ENCODE results near the gene ST8SIA2. TPM values are rescaled to one million over a fixed set of nuclear protein-coding genes. Genes with fewer than 3 reads are reported as not detected.

ST8SIA2 gene
- polyA plus RNA-seq, 4 donors = 5.0 to 6.0 (median 5.4) TPM

DNA sequence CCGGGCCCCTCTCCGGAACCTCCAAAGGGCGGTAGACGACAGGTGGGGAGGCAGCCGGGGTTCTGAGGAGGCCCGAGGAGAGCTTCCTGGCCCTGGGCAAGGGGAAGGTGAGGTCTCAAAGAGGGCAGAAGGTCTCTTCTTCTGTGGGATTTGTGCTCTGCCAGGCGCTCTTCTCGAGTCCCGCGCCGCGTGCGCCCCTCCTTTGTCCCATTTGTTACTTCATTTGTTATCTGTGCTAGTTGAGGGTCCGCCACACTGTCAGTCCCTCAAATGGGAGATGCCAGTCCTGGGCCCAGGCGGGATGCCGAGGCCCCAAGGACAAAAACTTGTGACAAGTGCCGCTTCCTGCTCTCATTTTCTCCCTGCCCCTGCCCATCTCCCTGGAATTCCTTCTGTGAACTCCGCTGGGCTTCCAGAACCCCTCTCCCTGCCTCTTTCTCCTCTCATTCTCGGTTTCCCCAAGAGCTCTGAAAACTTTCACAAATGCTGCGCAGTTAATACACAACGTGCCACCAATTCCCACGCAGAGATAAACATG, 1.5 kb downstream of the ST8SIA2 start:
- DNase-seq (ENCODE audit: low read depth in 4 of 4, low spot score in 3 of 4) = no peak

DNA sequence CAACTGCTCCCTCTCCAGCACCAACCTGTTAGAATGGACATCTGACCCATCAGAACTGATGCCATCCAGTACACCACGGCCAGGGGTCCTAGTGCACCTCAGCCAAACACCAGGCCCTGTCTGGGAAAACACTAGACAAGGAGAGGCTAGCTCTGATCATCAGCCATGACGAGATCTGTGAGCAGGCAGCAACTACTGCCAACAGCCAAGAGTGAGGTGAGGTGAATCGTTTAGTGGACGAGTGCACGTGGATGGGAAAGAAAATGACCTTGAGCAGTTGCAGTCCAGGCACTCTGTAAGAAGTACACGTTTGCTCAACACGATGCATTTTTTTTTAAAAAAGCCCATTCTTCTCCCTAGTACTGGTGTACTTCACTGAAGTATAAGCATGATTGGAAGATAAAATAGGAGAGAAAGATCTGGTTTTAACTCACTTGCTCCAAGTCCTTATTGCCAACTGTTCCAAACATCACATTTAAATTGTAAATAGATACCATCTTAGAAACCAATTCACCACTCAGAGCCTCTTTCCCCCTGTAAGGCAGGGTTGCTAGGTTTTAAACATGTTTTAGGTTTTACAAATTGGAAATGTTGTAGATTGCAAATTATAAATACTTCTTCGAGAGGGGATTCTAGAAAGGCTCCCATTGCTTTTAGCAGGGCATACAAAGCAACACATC, 5.7 kb downstream of the ST8SIA2 start:
- DNase-seq (ENCODE audit: low read depth in 4 of 4, low spot score in 3 of 4) = no peak

DNA sequence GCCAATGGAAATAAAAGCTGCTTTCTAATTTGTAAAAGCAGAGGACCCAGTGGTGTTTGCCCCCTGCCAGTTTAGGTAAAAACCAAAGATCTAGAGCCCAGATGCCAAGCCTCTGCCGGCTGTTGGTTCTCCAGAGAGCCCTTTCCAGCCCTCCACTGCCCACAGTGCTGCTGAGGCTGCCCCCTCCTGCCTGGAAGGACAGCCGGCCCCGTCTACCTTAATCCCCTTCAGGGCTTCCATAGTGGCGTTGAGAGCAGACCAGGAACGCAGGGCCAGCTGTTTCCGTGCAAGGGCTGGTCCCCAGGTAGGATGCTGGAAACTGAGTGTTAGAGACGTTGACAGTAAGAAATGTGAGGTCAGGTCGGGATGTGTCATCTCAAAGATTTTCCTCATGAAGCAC, 6.9 kb downstream of the ST8SIA2 start:
- no peak for DNase-seq (ENCODE audit: low read depth in 4 of 4, low spot score in 3 of 4)

DNA sequence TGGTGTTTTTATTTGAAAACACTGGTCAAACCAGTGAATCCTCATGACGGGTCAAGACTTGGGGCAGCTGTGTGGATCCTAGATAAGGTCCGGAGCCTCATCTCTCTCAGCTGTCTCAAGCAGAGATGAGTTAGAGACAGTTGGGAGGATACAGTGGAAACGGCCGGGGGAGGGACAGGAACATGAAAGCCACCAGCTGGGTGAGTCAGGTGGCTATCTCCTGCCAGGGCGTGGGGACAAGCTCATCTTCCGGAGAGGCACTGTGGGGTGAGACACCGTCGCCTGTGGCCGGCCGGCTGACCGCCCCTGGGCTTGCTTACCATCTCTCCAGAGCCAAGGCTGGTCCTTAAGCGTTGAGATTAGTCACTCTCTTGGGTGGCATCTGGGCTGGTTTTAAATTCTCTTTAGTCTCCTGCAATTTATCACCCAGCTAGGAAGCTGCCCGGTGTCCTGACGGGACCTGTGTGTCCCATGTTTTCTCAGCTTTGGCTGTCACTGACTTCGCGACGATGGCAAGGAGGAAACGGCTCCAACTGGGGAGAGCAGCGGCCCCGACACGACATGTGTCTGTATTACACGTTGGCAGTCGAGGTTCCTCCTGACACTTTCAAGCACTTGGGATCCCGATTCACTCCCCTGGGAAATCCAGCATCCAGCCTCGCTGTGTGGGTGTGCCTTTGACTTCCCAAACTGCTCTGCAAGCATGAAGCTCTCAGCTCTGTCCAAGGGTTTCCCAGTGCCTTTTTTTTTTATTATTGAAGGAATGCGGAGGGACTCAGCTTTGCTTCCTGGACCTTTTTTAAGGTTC, 7.5 kb downstream of the ST8SIA2 start:
- no peak for DNase-seq (ENCODE audit: low read depth in 4 of 4, low spot score in 3 of 4)

DNA sequence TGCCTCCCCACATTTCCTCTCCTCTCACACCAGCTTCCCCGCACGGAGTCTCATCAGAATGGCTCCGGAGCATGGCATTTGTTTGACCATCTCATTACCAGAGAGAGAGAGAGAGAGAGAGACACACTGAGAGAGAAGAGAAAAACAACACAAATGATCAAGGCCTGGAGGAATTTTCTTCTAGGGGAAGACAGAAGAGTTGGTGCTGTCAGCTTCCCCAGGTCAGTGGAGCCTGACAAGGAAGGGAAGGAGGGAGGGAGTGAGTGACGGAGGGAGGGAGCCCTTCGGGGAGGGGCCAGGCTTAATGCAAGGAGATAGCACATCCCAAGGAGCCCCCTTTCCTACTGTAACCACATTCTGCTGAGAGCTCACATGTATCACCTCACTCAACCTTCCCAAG, 9.1 kb downstream of the ST8SIA2 start:
- DNase-seq (ENCODE audit: low read depth in 4 of 4, low spot score in 3 of 4) = no peak

DNA sequence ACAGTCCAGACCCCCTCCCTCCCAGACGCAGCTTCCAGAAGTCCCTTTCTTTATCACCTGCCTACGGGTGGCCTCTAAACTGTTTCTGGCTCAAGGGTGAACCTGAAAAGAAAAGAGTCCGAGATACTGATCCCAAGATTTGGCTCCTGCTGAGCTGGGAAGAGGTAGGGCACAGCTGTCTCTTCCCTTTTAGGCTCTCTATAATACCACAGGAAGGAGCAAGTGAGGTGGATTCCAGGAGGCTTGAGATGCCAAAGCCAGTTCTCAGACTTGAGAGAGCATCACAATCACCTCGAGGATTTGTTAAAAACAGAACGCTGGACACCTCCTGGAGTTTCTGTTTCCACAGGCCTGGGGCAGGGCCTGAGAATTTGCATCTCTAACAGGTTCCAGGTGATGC, 12.3 kb downstream of the ST8SIA2 start:
- no peak for DNase-seq (ENCODE audit: low read depth in 4 of 4, low spot score in 3 of 4)

DNA sequence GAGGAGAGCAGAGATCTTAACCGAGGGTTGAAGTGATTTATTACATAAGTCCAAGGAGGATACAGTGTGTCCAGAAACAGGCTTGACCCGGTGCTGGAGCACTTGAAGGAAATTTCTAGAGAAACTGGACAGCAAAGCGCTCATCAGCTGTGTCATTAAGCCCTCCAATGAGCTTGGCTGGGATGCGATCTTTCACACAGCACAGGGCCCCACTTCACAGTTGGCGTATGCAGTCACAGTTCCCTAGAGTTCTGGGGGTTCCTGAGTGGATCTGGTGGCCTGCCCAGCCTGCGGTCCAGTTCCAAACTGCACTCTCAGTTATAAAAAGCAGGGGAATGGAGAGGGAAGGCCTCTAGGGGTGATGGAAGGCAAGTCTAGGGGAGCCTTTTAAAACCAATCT, 13.6 kb downstream of the ST8SIA2 start:
- no peak for DNase-seq (ENCODE audit: low read depth in 4 of 4, low spot score in 3 of 4)

DNA sequence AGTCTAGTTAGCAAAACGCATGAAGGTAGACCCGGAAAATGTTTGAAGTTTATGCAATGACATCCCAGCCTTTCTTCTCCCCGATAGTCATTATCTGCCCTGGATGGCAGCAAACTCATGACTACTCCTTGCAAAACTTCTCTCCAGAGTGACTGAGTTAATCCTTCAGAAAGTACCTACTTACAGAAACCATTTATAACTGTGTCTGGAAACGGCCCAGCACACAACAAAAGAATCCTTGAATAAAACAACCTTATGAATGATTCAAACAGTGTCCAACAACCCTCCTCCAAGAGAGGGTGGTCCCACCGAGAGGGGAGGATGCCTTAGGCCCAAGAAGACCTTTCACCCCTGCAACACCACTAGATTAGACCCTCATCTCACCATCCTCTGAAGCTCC, 14.2 kb downstream of the ST8SIA2 start:
- no peak for DNase-seq (ENCODE audit: low read depth in 4 of 4, low spot score in 3 of 4)

DNA sequence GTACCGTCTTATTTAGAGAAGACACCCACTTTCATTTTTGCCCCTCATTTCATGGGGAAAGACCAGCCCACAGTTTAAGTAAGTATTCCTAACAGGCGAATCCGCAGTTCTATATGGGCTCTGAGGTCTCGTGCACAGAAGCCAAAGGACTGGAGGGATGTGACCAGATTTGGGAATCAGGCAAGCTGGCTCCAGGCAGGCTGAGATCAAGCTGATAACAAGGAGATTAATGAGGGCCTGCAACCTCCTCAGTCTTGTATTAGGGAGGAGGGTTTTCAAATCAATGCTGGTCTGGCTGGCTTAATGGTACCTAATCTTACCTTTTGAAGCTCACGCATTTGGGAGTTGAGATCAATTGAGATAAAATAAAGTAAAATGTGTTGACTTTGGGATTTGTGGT, 15.3 kb downstream of the ST8SIA2 start:
- DNase-seq (ENCODE audit: low read depth in 4 of 4, low spot score in 3 of 4) = no peak

DNA sequence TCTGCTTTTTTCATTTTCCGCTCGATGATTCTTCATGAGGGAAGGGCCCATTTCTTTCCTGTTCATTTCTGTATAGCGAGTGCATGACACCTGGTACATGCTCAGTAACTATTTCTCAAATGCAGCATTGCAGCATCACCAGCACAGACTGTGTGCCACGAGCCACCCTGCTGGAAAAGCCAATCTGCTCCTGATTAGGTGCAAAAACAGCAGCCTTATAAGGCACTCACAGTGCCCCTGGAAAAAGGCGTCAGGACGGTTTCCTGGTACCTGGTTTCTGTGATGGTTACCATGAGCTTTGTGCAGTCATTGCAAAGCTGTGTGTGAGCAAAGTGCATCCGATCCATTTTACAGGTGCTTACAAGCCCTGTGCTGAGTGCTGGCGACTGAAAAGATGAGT, 15.8 kb downstream of the ST8SIA2 start:
- DNase-seq (ENCODE audit: low read depth in 4 of 4, low spot score in 3 of 4) = no peak

DNA sequence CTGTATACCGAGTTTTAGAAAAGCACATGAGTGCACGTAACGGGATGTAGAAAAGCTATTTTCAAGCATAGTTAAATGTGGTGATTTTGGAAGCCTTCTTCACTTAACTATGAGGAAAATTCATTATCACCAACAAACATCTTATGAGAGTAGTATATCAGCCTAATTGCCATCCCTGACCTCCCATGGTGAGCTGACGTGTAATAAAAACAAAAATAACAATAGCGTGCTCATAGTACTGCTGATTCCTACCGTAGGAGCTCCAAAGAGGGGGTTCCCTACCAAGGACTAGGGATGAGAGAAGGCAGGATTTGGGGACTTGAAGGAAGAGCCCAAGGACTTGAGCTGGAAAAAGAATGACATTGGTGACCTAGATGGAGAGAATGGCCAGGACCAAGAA, 16.9 kb downstream of the ST8SIA2 start:
- DNase-seq (ENCODE audit: low read depth in 4 of 4, low spot score in 3 of 4) = no peak

DNA sequence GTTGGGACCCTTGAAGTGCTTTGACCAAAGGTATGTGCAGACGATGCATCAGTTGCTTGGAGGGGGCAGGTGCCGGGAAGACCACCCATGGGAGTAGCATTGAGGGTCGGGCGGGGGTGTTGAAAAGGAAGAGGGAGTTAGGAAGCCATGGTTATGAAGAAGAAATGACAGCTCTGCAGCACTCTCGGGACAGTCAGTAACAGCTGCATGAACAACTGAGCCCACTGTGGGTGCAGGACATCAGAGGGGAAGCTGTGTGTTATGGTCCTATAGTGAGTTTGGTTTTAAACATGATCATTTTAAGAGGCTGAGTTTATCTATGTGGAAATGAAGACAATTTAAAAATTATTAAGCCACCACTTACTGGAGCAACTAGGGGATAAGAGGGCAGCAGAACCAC, 17.6 kb downstream of the ST8SIA2 start:
- DNase-seq (ENCODE audit: low read depth in 4 of 4, low spot score in 3 of 4) = no peak

DNA sequence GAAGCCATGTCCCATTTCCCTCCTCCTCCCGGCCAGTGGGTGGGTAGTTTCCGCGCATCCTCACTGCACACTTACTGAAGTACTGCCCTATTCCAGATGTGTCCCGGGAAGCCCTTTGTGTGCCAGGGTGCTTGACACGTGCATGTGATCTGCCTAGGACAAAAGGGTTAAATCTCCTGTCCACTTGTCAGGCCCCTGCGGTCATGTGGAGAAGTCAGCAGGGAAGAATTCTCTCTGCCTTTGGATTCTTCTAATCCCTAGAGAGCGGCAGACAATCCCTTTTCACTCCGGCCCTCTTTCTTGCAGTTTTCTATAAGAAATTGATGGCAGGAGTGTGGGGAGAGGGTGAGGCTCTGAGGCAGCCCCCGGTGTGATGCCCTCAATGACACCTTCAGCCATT, 19.8 kb downstream of the ST8SIA2 start:
- DNase-seq (ENCODE audit: low read depth in 4 of 4, low spot score in 3 of 4) = no peak

DNA sequence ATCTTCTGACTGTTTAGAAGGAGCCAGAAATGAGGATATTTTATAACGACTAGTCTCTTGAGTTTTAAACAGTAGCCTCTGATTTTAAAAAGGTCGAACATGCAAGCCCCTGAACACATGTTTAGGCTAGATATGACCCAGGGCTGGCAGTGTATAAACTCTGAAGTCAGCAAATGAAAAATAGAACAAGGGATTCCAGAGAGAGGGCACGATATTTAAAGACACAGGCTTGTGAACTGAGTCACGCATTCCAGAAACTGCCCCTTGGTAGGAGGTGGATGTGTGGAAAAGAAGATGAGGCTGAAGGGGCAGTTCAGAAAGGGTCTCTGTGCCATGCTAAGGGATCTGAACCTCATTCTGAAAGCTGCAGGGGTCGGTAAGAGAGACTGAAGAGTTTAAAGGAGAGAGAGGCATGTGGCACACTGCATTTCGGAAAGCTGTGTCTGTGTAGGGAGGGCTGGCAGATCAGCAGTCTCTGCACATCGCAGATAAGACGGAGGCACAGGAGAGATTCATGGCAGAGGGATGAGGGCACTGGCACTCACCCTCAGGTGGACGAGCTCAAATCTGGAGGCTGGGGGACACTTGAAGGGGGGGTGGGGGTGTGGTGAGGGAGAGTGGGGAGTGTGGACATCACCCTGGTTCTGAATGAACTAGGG, 22.1 kb downstream of the ST8SIA2 start:
- no peak for DNase-seq (ENCODE audit: low read depth in 4 of 4, low spot score in 3 of 4)

DNA sequence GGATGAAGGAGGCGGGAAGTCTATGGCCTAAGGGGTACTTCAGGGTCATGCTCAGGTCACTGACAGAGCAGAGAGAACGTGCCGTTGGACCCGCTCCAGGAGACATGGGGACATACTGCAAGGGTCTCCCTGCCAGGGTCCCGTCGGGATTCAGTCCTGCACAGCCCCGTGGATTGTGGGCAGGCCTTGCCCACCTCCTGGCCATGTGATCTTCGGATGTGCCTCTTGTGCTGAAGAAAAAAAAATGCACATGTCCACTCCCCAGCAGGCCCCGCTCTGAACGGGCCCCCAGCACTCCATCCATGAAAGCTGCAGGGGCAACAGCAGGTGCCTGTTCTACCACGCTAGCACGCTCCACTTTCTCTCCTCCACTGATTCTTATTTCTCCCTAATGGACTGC, 22.9 kb downstream of the ST8SIA2 start:
- DNase-seq (ENCODE audit: low read depth in 4 of 4, low spot score in 3 of 4) = no peak

DNA sequence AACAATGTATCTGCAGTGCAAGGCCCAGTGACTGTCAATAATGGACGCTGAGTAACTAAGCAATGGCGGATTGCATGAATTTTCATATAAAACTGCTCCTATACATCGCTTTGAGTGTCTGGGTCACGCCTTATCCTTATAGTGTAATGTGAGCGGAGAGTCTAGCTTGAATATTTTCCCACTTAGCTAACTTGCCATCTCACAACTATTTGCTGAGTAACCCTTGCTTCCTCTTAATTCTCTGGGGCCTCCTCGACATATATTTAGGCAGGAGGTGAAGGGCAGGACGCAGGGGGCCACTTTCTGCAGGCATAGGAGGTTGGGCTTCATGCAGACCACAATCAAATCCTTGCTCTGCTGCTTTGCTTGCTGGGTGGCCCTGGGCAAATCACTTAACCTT, 24.0 kb downstream of the ST8SIA2 start:
- DNase-seq (ENCODE audit: low read depth in 4 of 4, low spot score in 3 of 4) = no peak

DNA sequence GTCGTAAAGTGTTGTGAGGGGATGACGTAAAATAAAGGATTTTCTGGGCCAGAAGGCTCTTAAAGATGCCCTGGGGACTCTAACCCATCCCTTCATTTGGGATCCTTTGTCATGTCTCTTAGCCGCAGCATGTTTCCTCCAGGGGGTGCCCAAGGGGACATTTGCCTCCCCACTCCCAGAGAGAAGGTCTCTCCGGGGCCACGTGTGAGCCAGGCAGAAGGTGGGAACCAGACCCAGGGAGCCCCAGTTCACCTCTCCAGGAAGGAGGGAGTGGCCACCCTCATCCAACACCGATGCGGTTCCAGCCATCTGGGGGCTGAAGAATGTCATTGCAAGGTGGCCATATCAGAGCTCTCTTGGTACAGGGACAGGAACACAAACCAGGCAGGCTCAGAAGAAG, 25.2 kb downstream of the ST8SIA2 start:
- no peak for DNase-seq (ENCODE audit: low read depth in 4 of 4, low spot score in 3 of 4)

DNA sequence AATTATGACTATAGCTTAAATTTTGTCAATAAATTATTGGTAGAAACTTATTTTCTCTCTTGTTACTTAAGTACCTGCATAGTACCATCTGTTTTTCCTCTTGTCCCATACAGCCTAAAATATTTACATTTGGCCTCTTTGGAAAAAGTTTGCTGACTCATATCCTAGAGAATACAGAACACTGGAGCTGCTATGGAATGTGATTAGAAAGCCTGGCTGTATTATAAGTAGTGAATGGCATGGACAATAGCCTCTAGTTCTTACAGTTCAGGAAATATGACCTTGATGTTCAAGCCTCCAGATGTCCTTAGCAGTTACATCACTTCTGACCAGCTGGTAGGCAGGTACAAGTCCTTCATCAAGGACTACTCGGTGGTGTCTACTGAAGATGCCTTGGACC, 28.3 kb downstream of the ST8SIA2 start:
- DNase-seq (ENCODE audit: low read depth in 4 of 4, low spot score in 3 of 4) = no peak

DNA sequence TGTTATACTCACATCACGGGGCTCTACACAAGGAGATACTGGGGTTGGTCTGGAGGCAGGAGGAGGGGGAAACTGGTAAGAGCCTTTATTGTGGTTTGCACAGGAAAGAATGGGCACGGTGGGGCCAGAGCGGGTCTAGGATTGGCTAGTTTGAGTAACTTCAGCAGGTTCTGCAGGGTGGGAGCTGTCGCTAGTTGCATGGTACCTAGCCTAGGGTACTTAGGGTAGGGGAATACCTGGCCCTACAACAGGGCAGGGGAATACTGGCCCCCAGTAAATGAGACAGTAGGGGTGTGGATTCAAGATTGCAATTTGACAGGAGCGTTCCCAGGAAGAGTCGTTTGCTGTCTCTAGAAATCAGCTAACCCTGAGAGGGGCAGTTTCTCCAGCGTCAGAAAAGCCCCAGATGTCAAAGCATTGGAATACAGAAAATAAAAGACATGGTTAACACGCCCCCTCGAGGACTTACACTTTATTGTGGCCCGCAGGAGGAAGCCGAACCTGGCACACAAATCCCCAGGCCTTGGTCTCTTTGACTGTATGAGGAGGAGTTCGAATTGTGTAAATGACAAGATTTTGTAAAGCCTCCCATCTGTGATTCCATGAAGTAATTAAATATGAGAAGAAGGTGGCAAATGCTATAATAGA, 32.0 kb downstream of the ST8SIA2 start:
- no peak for DNase-seq (ENCODE audit: low read depth in 4 of 4, low spot score in 3 of 4)

DNA sequence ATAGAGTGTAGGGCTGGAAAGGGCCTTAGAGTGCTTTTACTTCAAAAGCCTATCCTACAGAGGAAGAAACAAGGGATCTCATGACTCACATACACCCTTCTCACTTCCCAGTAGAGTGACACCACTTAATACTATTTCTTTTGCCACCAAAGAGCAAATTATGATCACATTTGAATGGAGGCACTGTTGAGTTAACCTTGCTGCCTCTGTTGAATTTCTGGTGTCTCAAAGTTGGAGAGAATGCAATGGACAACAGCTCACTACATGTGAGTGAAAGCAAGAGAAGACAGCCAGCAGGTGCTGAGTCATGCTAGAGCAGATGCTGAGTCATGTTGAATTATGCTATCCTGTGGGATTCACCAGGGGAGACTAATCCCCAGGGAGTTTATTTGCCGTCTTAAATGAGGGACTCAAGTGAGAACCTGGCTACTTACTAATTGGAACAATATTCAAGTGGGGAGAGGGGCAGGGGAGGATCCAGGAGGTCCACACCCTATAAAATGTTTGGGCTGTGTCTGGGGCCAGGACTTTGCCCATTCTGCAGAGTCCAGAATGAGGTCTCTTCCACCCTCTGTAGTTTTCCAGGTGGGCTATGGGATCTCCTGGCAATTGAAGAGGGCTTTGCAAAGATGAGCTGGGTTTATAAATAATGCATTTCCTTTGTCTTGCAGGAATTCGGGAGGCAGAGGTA, 35.8 kb downstream of the ST8SIA2 start:
- DNase-seq (ENCODE audit: low read depth in 4 of 4, low spot score in 3 of 4) = no peak

DNA sequence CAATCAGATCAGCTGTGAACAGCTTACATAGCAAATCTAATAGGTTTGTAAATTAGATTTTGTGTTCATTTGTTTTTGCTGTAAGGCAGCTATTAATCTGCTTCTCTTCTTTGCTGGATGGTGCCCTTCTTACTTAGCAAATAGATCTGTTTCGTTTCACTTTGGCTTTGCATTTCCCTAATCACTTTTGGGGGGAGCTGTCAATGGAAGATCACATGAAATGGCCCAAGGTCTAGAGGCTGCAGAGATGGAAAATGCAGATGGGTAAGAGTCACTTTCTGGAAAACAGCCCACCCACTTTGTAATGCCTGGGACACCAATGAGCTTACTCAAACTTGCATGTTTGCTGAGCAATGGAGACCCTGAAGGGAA, 36.4 kb downstream of the ST8SIA2 start:
- DNase-seq (ENCODE audit: low read depth in 4 of 4, low spot score in 3 of 4) = no peak
